A673 (cell line): Measurements from ENCODE around the gene PSMA2.

Source experiments
- CTCF ChIP-seq: fragments of 300-800, 200-600 bp; sonication (generic); conservative IDR thresholded peaks from 2 replicates; pipeline ENCODE4 v1.5.1; 2017; ENCODE audit warnings: low read depth, mild to moderate bottlenecking, antibody characterized with exemption, low read length, moderate library complexity, mixed read lengths
- EZH2 ChIP-seq: fragments of 200-600 bp; sonication (generic); IDR thresholded peaks from 2 replicates; pipeline ENCODE4 v1.6.1; 2017; ENCODE audit warnings: borderline replicate concordance, low read depth, mild to moderate bottlenecking, mixed read lengths, antibody characterized with exemption, low read length; ENCODE audit not compliant: poor library complexity, severe bottlenecking

DNA sequence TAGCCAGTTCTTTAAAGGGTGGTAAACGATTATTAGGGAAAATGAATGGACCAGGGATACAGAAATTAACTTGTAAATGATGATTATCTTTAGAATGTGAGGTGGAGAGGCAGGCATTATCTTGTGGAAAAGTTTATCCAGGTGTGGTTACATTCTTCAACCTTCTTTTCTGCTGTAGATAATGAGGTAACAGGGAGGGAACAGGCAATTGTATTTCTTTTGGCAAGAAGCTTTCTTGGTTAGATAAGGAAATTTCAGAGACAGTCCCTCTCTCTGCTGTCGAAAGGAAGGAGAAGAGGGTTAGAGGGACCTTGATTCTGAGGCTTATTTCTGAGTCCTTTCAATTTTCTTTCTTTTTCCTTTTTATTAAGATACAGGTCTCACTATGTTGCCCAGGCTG, 32.3 kb upstream of the PSMA2 start:
- TF ChIP-seq CTCF = no peak
- TF ChIP-seq EZH2 = no peak
